Transverse colon (tissue), 4 donors: Measurements from ENCODE around the gene SELENOO.

Experiments
- EP300 ChIP-seq: sonication (generic); formaldehyde crosslinking; IDR thresholded peaks from one replicate; pipeline ENCODE4 v1.6.1; 2017; ENCODE audit warnings: antibody characterized with exemption, low read depth
- POLR2A ChIP-seq: fragments of 450-650 bp; IDR thresholded peaks from one replicate; pipeline ENCODE4 v1.6.1; 2016; ENCODE audit warnings: antibody characterized with exemption, mild to moderate bottlenecking, moderate library complexity
- POLR2AphosphoS5 ChIP-seq, 3 donors: sonication (generic); formaldehyde crosslinking; IDR thresholded peaks; one replicate each; pipeline ENCODE4 v1.6.1; 2016; ENCODE audit warnings: antibody characterized with exemption in 3 of 3
- TF ChIP-seq, protein P1 (sequence below), 5 experiments: fragments of 200-600 bp in 3 of 5; fragments of 450-650 bp in 2 of 5; sonication (generic) in 3 of 5; IDR thresholded peaks; 1 replicate in 2 of 5; 2 replicates in 3 of 5; pipeline ENCODE4 v1.5.1; 2016 to 2017; ENCODE audit warnings: antibody characterized with exemption in 5 of 5, inconsistent platforms in 3 of 5, mild to moderate bottlenecking in 2 of 5, moderate library complexity in 1 of 5

DNA sequence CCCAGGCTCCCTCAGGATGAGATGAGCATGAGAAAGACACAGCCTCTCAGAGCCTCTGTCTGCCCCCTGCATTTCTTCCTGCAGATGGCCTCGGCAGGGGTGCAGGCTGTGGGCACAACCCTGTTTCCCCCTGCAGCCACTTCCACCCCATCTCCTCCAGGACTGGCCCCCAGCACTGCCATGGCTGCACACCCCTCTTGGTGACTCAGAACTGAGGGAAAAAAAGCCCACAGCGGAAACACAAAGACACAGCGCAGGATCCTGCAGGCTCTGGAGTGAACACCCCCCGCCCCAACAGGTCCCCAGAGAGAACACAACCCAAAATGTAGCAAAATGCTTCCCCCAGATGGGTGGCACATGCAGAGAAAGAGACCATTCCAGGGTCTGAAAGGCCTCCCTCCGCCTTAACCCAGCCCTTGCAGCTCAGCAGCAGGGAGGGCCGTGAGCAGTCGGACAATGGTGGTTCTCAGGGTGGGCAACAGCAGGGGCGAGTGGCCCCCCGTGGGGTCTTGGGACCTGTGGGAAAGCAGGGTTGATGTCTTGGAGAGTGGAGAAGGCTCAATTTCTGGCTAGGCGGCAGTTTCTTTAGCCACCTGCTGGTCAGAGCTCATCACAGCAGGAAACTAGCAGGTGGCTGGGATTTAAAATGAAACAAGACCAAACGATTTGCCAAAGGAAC, 36.1 kb downstream of the SELENOO start:
- no peak for TF ChIP-seq EP300
- TF ChIP-seq POLR2A, result no peak
- TF ChIP-seq, protein P1, sequence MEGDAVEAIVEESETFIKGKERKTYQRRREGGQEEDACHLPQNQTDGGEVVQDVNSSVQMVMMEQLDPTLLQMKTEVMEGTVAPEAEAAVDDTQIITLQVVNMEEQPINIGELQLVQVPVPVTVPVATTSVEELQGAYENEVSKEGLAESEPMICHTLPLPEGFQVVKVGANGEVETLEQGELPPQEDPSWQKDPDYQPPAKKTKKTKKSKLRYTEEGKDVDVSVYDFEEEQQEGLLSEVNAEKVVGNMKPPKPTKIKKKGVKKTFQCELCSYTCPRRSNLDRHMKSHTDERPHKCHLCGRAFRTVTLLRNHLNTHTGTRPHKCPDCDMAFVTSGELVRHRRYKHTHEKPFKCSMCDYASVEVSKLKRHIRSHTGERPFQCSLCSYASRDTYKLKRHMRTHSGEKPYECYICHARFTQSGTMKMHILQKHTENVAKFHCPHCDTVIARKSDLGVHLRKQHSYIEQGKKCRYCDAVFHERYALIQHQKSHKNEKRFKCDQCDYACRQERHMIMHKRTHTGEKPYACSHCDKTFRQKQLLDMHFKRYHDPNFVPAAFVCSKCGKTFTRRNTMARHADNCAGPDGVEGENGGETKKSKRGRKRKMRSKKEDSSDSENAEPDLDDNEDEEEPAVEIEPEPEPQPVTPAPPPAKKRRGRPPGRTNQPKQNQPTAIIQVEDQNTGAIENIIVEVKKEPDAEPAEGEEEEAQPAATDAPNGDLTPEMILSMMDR (IDR thresholded peaks at IDR 0.05), result peak in 4 of 5 experiments; percentile 32 to 51 (median 35)
- TF ChIP-seq POLR2AphosphoS5 (IDR thresholded peaks at IDR 0.05), result no peak
